IMR-90 (cell line): ENCODE data around the gene ORAI3. TPM values are rescaled to one million over a fixed set of nuclear protein-coding genes. Genes with fewer than 3 reads are reported as not detected.
A peak's percentile ranks its signal among the peaks of the same experiment; 100 is the strongest.

ENCODE experiments used
- ATAC-seq: fragments of 200-7000 bp; cut with Tn5 transposase; 2 replicates; pipeline ENCODE4 v1.9.1; 2020; ENCODE audit warnings: low read depth, mild to moderate bottlenecking, moderate library complexity
- BruUV-seq: library from RNA; stranded (reverse); fragments of 400-500 nt; replicated peaks from 2 replicates; lab custom pipeline; 2021; lab: Mats Ljungman, UMichigan
- CTCF ChIA-PET: fragments of 300-600 bp; formaldehyde crosslinking; extraction: SDS; loops from one replicate; lab custom pipeline; 2021; ENCODE audit warnings: antibody characterized with exemption; lab: Yijun Ruan, JAX
- POLR2A ChIA-PET: fragments of 300-600 bp; sonication (Branson Sonifier 250); formaldehyde crosslinking; loops from one replicate; lab custom pipeline; 2022; ENCODE audit warnings: antibody characterized with exemption; ENCODE audit not compliant: unreplicated experiment; lab: Charles Lee
- DNase-seq: peaks from one replicate; pipeline ENCODE4 v3.0.0; 2013
- H2AFZ ChIP-seq: replicated peaks from 2 replicates; pipeline ENCODE3; 2013; ENCODE audit warnings: low read length, mild to moderate bottlenecking; ENCODE audit not compliant: poor library complexity
- H2AK5ac ChIP-seq: 2 replicates; pipeline ENCODE4 v1.6.1; 2013; ENCODE audit warnings: low read depth, low read length, inconsistent platforms
- H2AK9ac ChIP-seq: replicated peaks from 2 replicates; pipeline ENCODE3; 2013; ENCODE audit warnings: mild to moderate bottlenecking, low read depth, low read length, moderate library complexity; ENCODE audit not compliant: poor library complexity
- H2BK120ac ChIP-seq: 2 replicates; pipeline ENCODE4 v1.6.1; 2013; ENCODE audit warnings: low read depth, low read length, inconsistent platforms
- H2BK15ac ChIP-seq: 3 replicates; pipeline ENCODE4 v1.6.1; 2013; ENCODE audit warnings: low read depth, low read length, inconsistent platforms
- H2BK20ac ChIP-seq: 2 replicates; pipeline ENCODE4 v1.6.1; 2013; ENCODE audit warnings: low read depth, mild to moderate bottlenecking, inconsistent platforms, low read length, moderate library complexity
- H2BK5ac ChIP-seq: 2 replicates; pipeline ENCODE4 v1.6.1; 2013; ENCODE audit warnings: mild to moderate bottlenecking, low read depth, low read length, inconsistent platforms; ENCODE audit not compliant: poor library complexity, severe bottlenecking
- H3K14ac ChIP-seq: replicated peaks from 2 replicates; pipeline ENCODE4 v1.6.1; 2013; ENCODE audit warnings: low read depth, low read length, inconsistent platforms
- H3K18ac ChIP-seq: 2 replicates; pipeline ENCODE4 v1.6.1; 2013; ENCODE audit warnings: low read depth, low read length, control low read depth
- H3K23ac ChIP-seq: 2 replicates; pipeline ENCODE4 v1.6.1; 2013; ENCODE audit warnings: low read depth, low read length, inconsistent platforms
- H3K27ac ChIP-seq: 2 replicates; pipeline ENCODE4 v1.5.1; 2013; ENCODE audit warnings: mild to moderate bottlenecking, control low read depth, low read length; ENCODE audit not compliant: insufficient read depth
- H3K27me3 ChIP-seq: 2 replicates; pipeline ENCODE4 v1.6.1; 2013; ENCODE audit warnings: low read length; ENCODE audit not compliant: control insufficient read depth, insufficient read depth
- H3K36me3 ChIP-seq: 2 replicates; pipeline ENCODE4 v1.6.1; 2013; ENCODE audit warnings: low read length, mixed read lengths; ENCODE audit not compliant: control insufficient read depth, insufficient read depth
- H3K4ac ChIP-seq: 2 replicates; pipeline ENCODE4 v1.6.1; 2013; ENCODE audit warnings: low read depth, low read length, inconsistent platforms
- H3K4me1 ChIP-seq: 2 replicates; pipeline ENCODE4 v1.6.1; 2013; ENCODE audit warnings: low read length, mixed read lengths; ENCODE audit not compliant: control insufficient read depth, insufficient read depth
- H3K4me2 ChIP-seq: 2 replicates; pipeline ENCODE4 v1.6.1; 2013; ENCODE audit warnings: low read depth, mild to moderate bottlenecking, control low read depth, low read length, moderate library complexity
- H3K4me3 ChIP-seq: 2 replicates; pipeline ENCODE4 v1.5.1; 2013; ENCODE audit warnings: low read depth, mild to moderate bottlenecking, control low read depth, low read length, moderate library complexity; ENCODE audit not compliant: insufficient read depth
- H3K56ac ChIP-seq: 2 replicates; pipeline ENCODE4 v1.6.1; 2013; ENCODE audit warnings: low read length, inconsistent platforms; ENCODE audit not compliant: insufficient read depth; ENCODE audit errors: extremely low read depth
- H3K79me1 ChIP-seq, 2 experiments: 2 replicates each; pipeline ENCODE4 v1.6.1; 2013; ENCODE audit warnings: low read length in 2 of 2, inconsistent platforms in 1 of 2, low read depth in 1 of 2
- H3K9ac ChIP-seq: 2 replicates; pipeline ENCODE4 v1.6.1; 2013; ENCODE audit warnings: low read depth, low read length, control low read depth
- H3K9me1 ChIP-seq: 2 replicates; pipeline ENCODE4 v1.6.1; 2013; ENCODE audit warnings: low read length, inconsistent platforms; ENCODE audit not compliant: insufficient read depth
- H3K9me3 ChIP-seq: 2 replicates; pipeline ENCODE4 v1.6.1; 2013; ENCODE audit warnings: low read length; ENCODE audit not compliant: control insufficient read depth, insufficient read depth
- H4K20me1 ChIP-seq: 2 replicates; pipeline ENCODE4 v1.6.1; 2013; ENCODE audit warnings: low read length, inconsistent platforms; ENCODE audit not compliant: insufficient read depth
- H4K5ac ChIP-seq: 2 replicates; pipeline ENCODE4 v1.6.1; 2013; ENCODE audit warnings: mild to moderate bottlenecking, low read depth, low read length, control low read depth
- H4K8ac ChIP-seq, 2 experiments: 2 replicates each; pipeline ENCODE4 v1.6.1; 2013; ENCODE audit warnings: low read depth in 2 of 2, low read length in 2 of 2, control low read depth in 1 of 2, inconsistent platforms in 1 of 2
- H4K91ac ChIP-seq: 2 replicates; pipeline ENCODE4 v1.6.1; 2013; ENCODE audit warnings: low read depth, low read length, inconsistent platforms; ENCODE audit not compliant: insufficient read depth
- BHLHE40 ChIP-seq: fragments of 150-350 bp; IDR thresholded peaks from 2 replicates; pipeline ENCODE4 v1.6.1; 2016; ENCODE audit warnings: mild to moderate bottlenecking, low read depth, low read length
- CEBPB ChIP-seq: IDR thresholded peaks from 2 replicates; pipeline ENCODE4 v1.6.1; 2012; ENCODE audit warnings: low read depth, low read length, improper control_type of control experiment
- RAD21 ChIP-seq: IDR thresholded peaks from 2 replicates; pipeline ENCODE4 v1.6.1; 2012; ENCODE audit warnings: low read length, improper control_type of control experiment
- WGBS, 2 experiments: methylation state at CpG; one replicate each; pipeline versions ENCODE4 v1.1.5 to v1.1.7; 2013; ENCODE audit warnings: missing lambda C conversion rate in 2 of 2; ENCODE audit not compliant: insufficient read length in 1 of 2; ENCODE audit errors: extremely low coverage in 2 of 2; 5-methylcytosine and 5-hydroxymethylcytosine counted together
- dilution Hi-C: fragments of 300-500 bp; cut with HindIII; formaldehyde crosslinking; loops from one replicate; pipeline ENCODE4 v1.14.3; 2018; ENCODE audit warnings: low sequenced_read_pairs; ENCODE audit not compliant: unreplicated experiment
- in situ Hi-C: fragments of 300-500 bp; cut with MboI; formaldehyde crosslinking; loops from 3 replicates; pipeline ENCODE4 v1.14.3; 2019; ENCODE audit warnings: low sequenced_read_pairs, inconsistent platforms, mixed read lengths
- intact Hi-C: fragments of 100-400 bp; cut with micrococcal nuclease; formaldehyde crosslinking; loops from 2 replicates; pipeline ENCODE4 v1.10.0; 2022
- polyA plus RNA-seq, 3 experiments: library from polyadenylated mRNA; depleted of rRNA; stranded (reverse); fragments of >200 nt; gene quantifications; 2 replicates each; pipeline ENCODE4 v1.2.3, GENCODE V29; 2012; ENCODE audit warnings: low replicate concordance in 1 of 3
- total RNA-seq: library from RNA; depleted of rRNA; stranded (reverse); fragments of >200 nt; gene quantifications from 2 replicates; pipeline ENCODE4 v1.2.3, GENCODE V29; 2012

ORAI3 gene
- total and polyA plus RNA-seq, 2 of the 4 experiments (the other 2 are of a cell fraction), result 6.8 to 16.9 TPM

GRCh38 chr16:30985401-30986128 lies 36.7 kb downstream of the ORAI3 start:
- H2AK5ac ChIP-seq, result peak overlapping the region; percentile 78
- peak overlapping the region; percentile 56 for H3K9ac ChIP-seq
- H3K23ac ChIP-seq, result peak overlapping the region; percentile 80; the same call in 1 of the 2 replicates
- CTCF ChIA-PET, result interaction anchor here (0.5 kb wide), 1 partner anchor 30 kb away, joined by 4 read pairs; no protein-coding TSS in a partner anchor
- peak overlapping the region; percentile 40 for H3K27ac ChIP-seq
- peak overlapping the region; percentile 94 for H3K4ac ChIP-seq
- H3K27me3 ChIP-seq, result no peaks in the 10 kb centered on the region
- 76% methylated on average over 5 of the region's 20 CpGs; no CpG with 5 or more reads in 1 of the 2 experiments for WGBS, 2 experiments
- H3K56ac ChIP-seq, result no peak overlapping the region
- H2BK20ac ChIP-seq, result 0 out of 2 replicates have a peak overlapping the region, but pooled peaks have one; percentile 1
- H3K4me3 ChIP-seq, result peak overlapping the region; percentile 47
- H2BK120ac ChIP-seq, result peak overlapping the region; percentile 32; the same call in 1 of the 2 replicates
- H4K8ac ChIP-seq, result peak overlapping the region; percentile 75 to 98
- peak overlapping the region; percentile 29 for H3K18ac ChIP-seq
- H3K79me1 ChIP-seq, result peaks cover 0 to 16% of the 10 kb centered on the region in 2 experiments; a peak in 2 of 4 replicates
- in situ Hi-C loops (loop anchor here (10.0 to 25.0 kb wide), 3 partner anchors 99 to 879 kb away; partner anchors contain the start of gene PRSS53), intact Hi-C loops (loop anchor here (1.0 to 2.0 kb wide), 4 partner anchors 48 to 157 kb away; partner anchors contain the start of genes STX4, VKORC1, ZNF646 and ZNF668), dilution Hi-C loops (no loop called here)
- H2BK5ac ChIP-seq, result peak overlapping the region; percentile 63
- H4K20me1 ChIP-seq, result no peaks in the 10 kb centered on the region
- peak overlapping the region; percentile 98 for H2AK9ac ChIP-seq
- peaks cover 8% of the 10 kb centered on the region for H3K4me1 ChIP-seq
- H3K9me1 ChIP-seq, result no peaks in the 10 kb centered on the region; the same call in none of the 2 replicates
- peaks cover 25% of the 10 kb centered on the region for H3K36me3 ChIP-seq
- DNase-seq, result no peak
- peak overlapping the region; percentile 80 for H4K5ac ChIP-seq
- POLR2A ChIA-PET, result interaction anchor here (1.0 kb wide), 1 partner anchor 156 kb away, joined by 3 read pairs; no protein-coding TSS in a partner anchor
- H3K9me3 ChIP-seq, result no peaks in the 10 kb centered on the region
- peak overlapping the region; percentile 91; the same call in 1 of the 2 replicates for H3K14ac ChIP-seq
- H2AFZ ChIP-seq, result peak overlapping the region; percentile 93
- H4K91ac ChIP-seq, result peak overlapping the region; percentile 94
- ATAC-seq, result peak; percentile 10
- peak overlapping the region; percentile 85 for H3K4me2 ChIP-seq
- H2BK15ac ChIP-seq, result peak overlapping the region; percentile 58; the same call in 1 of the 3 replicates
- TF ChIP-seq RAD21 (peak; percentile 33), CEBPB (no peak), BHLHE40 (peak; percentile 50; the same call in 1 of the 2 replicates)
- BruUV-seq, result no TSS peak
